AG04450 (cell line): ENCODE data around the gene NUBP2. TPM values are rescaled to one million over a fixed set of nuclear protein-coding genes. Genes with fewer than 3 reads are reported as not detected.

ENCODE experiments used
- CTCF ChIA-PET: fragments of 300-600, 350-600 bp; formaldehyde crosslinking; extraction: SDS; loops from one replicate; lab custom pipeline; 2022; ENCODE audit warnings: antibody characterized with exemption, inconsistent platforms; lab: Charles Lee
- POLR2A ChIA-PET: fragments of 350-600 bp; formaldehyde crosslinking; extraction: SDS; loops from one replicate; lab custom pipeline; 2021; ENCODE audit warnings: antibody characterized with exemption, inconsistent platforms; lab: Yijun Ruan, JAX
- DNase-seq: peaks from one replicate; pipeline ENCODE4 v3.0.0-alpha.2; 2011; ENCODE audit warnings: low read depth, low spot score
- H3K27ac ChIP-seq: one replicate; pipeline ENCODE4 v1.5.1; 2012; ENCODE audit warnings: low read depth, low read length, control low read depth
- H3K27me3 ChIP-seq: one replicate; pipeline ENCODE4 v1.6.0; 2012; ENCODE audit warnings: low read length; ENCODE audit not compliant: control insufficient read depth, insufficient read depth
- H3K4me3 ChIP-seq: 2 replicates; pipeline ENCODE4 v1.5.1; 2011; ENCODE audit warnings: mild to moderate bottlenecking, low read depth, low read length, control low read depth
- H3K9me3 ChIP-seq: 2 replicates; pipeline ENCODE4 v1.5.1; 2012; ENCODE audit warnings: low read length; ENCODE audit not compliant: control insufficient read depth, insufficient read depth
- CTCF ChIP-seq: IDR thresholded peaks from 2 replicates; pipeline ENCODE4 v1.5.1; 2011; ENCODE audit warnings: low read depth, low read length, control low read depth, inconsistent platforms
- polyA plus RNA-seq: library from polyadenylated mRNA; depleted of rRNA; stranded (reverse); fragments of >200 nt; gene quantifications from 2 replicates; pipeline ENCODE4 v1.2.3, GENCODE V29; 2011

NUBP2 gene
- polyA plus RNA-seq, 1 experiment, result 20.0 TPM

- Histone ChIP-seq H3K27ac (no peak overlapping the region), H3K27me3 (no peaks in the 10 kb centered on the region), H3K4me3 (no peak overlapping the region), H3K9me3 (no peaks in the 10 kb centered on the region; the same call in 1 of the 2 replicates)
- DNase-seq, result no peak
- ChIA-PET POLR2A (no interaction called here), CTCF (no interaction called here)
- TF ChIP-seq CTCF, result no peak
These were observed 4.2 kb downstream of the NUBP2 start for GRCh38 chr16:1787056-1787321.

- DNase-seq, result no peak
- no peaks in the 10 kb centered on the region; the same call in 1 of the 2 replicates for H3K9me3 ChIP-seq
- POLR2A ChIA-PET, result no interaction called here
- no peak overlapping the region for H3K27ac ChIP-seq
- no peak overlapping the region for H3K4me3 ChIP-seq
- no peaks in the 10 kb centered on the region for H3K27me3 ChIP-seq
- CTCF ChIA-PET, result no interaction called here
- TF ChIP-seq CTCF, result no peak
These were observed 4.7 kb downstream of the NUBP2 start for GRCh38 chr16:1787322-1788094.

- Histone ChIP-seq H3K4me3 (no peak overlapping the region), H3K9me3 (no peaks in the 10 kb centered on the region; the same call in 1 of the 2 replicates), H3K27ac (no peak overlapping the region), H3K27me3 (no peaks in the 10 kb centered on the region)
- CTCF ChIA-PET, result no interaction called here
- TF ChIP-seq CTCF, result no peak
- POLR2A ChIA-PET, result no interaction called here
- DNase-seq, result no peak
These were observed 5.4 kb downstream of the NUBP2 start for GRCh38 chr16:1788095-1788707.

- H3K27ac ChIP-seq, result no peak overlapping the region
- TF ChIP-seq CTCF, result no peak
- H3K4me3 ChIP-seq, result no peak overlapping the region
- no peak for DNase-seq
- ChIA-PET POLR2A (no interaction called here), CTCF (no interaction called here)
- no peaks in the 10 kb centered on the region for H3K27me3 ChIP-seq
- no peaks in the 10 kb centered on the region; the same call in 1 of the 2 replicates for H3K9me3 ChIP-seq
These were observed 5.9 kb downstream of the NUBP2 start for GRCh38 chr16:1788708-1789100.

GRCh38 chr16:1789643-1790045, 6.9 kb downstream of the NUBP2 start:
- no peak overlapping the region for H3K4me3 ChIP-seq
- POLR2A ChIA-PET, result no interaction called here
- CTCF ChIA-PET, result no interaction called here
- no peak for DNase-seq
- no peak overlapping the region for H3K27ac ChIP-seq
- no peak for TF ChIP-seq CTCF
- H3K27me3 ChIP-seq, result no peaks in the 10 kb centered on the region
- no peaks in the 10 kb centered on the region; the same call in 1 of the 2 replicates for H3K9me3 ChIP-seq
